ENCODE data around the gene COMT. TPM values are rescaled to one million over a fixed set of nuclear protein-coding genes. Genes with fewer than 3 reads are reported as not detected.

Gene COMT
- total and polyA plus RNA-seq, 2 experiments from 2014 or later = 490 to 508 TPM

DNA sequence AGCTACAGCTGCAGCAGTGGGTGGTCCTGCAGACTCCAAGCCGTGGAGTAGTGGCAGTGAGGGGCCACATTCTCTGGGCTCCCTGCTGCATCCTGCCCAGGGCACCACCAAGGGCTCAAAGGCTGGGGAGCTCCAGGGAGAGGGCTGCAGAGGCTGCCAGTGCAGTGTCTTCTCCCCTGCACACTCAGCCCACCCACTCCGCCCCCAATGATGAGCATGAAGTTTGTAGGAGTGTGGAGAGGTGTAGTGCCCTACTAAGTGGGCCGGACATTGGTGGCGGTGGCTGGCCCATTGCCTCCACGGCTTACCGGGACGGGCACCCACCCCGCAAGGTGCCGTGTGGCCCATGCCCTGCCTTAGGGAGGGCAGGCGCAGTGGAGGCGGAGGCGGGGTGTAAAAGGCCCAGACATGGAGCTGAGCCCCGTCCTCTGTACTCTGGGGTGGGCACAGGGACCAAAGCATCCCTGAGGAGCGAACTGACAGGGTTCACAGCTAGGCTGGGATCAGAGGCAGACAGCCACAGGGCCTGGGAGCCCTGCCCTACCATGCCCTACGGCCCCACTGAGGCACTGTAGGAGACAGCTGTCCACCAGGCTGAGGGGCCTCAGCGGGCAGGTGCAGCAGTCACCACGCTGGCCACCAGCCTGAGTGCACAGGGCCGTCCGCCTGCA, 56.1 kb downstream of the COMT start:
- 78 to 79% methylated on average over 15 to 19 of the region's 19 CpGs for WGBS, 2 experiments (ENCODE audit: low coverage in 1 of 2, low lambda C conversion rate in 2 of 2, missing lambda C conversion rate in 2 of 2)
- no peak for DNase-seq
- in situ Hi-C loops (cut with MboI) = loop anchor here (25.0 kb wide), 1 partner anchor 290 kb away; no protein-coding TSS in a partner anchor

DNA sequence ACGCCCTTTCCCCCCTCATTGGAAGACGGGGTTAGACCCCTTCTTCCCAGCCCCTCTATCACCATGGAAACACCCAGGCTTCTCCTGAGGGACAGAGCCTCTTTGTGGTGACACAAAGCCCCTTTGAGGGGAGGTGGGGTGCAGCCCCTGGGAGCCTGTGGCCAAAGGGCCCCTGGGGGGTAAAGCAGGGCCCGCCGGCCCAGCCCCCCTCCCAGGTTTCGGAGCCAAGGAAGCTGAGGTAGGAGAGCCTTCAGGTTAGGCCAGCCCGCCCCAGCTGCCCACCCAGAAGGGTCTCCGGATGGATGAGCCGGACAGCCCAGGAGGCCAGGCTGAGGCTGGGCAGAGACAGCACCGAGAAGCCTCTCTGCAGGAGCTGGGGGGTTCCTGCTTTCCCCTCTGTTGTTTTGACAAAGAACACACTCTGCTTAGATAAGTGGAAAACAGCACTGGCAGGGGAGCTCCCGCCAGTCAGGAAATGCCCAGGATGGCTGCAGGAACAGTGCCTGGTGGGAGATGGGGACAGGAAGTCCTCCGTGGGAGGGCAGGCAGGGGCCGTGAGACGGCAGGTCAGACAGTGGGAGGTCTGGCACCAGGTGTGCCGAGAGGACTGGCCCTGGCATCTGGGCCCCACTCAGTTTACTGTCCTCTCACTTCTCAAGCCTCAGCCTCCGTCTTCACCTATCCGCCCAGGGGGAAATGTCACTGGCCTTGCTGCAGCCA, 56.8 kb downstream of the COMT start:
- no peaks in the 10 kb centered on the region for H3K27me3 ChIP-seq (replicated peaks; ENCODE audit: insufficient read depth)
- H3K9me3 ChIP-seq (ENCODE audit: low read depth) = no peaks in the 10 kb centered on the region
- H3K9ac ChIP-seq = no peak overlapping the region
- WGBS, 2 experiments (ENCODE audit: low coverage in 1 of 2, low lambda C conversion rate in 2 of 2, missing lambda C conversion rate in 2 of 2) = 74 to 78% methylated on average over 13 to 16 of the region's 16 CpGs
- no peak for TF ChIP-seq EZH2phosphoT487 (IDR thresholded peaks at IDR 0.05; ENCODE audit: insufficient read depth, low read depth)
- no peak for TF ChIP-seq EZH2 (IDR thresholded peaks at IDR 0.05; ENCODE audit: insufficient read depth, poor library complexity, severe bottlenecking)
- no peak overlapping the region for H3K27ac ChIP-seq
- in situ Hi-C loops (cut with MboI) = loop anchor here (25.0 kb wide), 1 partner anchor 289 kb away; no protein-coding TSS in a partner anchor
- no peaks in the 10 kb centered on the region for H3K79me2 ChIP-seq (ENCODE audit: insufficient read depth)
- no peaks in the 10 kb centered on the region for H3K36me3 ChIP-seq (ENCODE audit: low read depth)
- H3K4me1 ChIP-seq (ENCODE audit: insufficient read depth) = no peaks in the 10 kb centered on the region
- H3K4me3 ChIP-seq = no peak overlapping the region
- H2AFZ ChIP-seq = no peak overlapping the region
- no peaks in the 10 kb centered on the region for H3F3A ChIP-seq (ENCODE audit: insufficient read depth)
- H3K9me2 ChIP-seq (ENCODE audit: insufficient read depth) = no peaks in the 10 kb centered on the region
- no peak for DNase-seq
- H4K20me1 ChIP-seq (ENCODE audit: insufficient read depth) = no peaks in the 10 kb centered on the region
- H3K4me2 ChIP-seq (ENCODE audit: unreplicated experiment) = no peak overlapping the region

More for the DNA sequence above, 56.1 kb downstream of the COMT start:
- Histone ChIP-seq H3K27ac (no peak overlapping the region), H3F3A (ENCODE audit: insufficient read depth) (no peaks in the 10 kb centered on the region), H3K9me2 (ENCODE audit: insufficient read depth) (no peaks in the 10 kb centered on the region), H3K9ac (no peak overlapping the region), H3K79me2 (ENCODE audit: insufficient read depth) (no peaks in the 10 kb centered on the region), H3K4me3 (no peak overlapping the region), H3K4me1 (ENCODE audit: insufficient read depth) (no peaks in the 10 kb centered on the region), H3K27me3 (replicated peaks; ENCODE audit: insufficient read depth) (no peaks in the 10 kb centered on the region), H4K20me1 (ENCODE audit: insufficient read depth) (no peaks in the 10 kb centered on the region), H2AFZ (no peak overlapping the region), H3K36me3 (ENCODE audit: low read depth) (no peaks in the 10 kb centered on the region), H3K4me2 (ENCODE audit: unreplicated experiment) (no peak overlapping the region), H3K9me3 (ENCODE audit: low read depth) (no peaks in the 10 kb centered on the region)
- TF ChIP-seq EZH2 (IDR thresholded peaks at IDR 0.05; ENCODE audit: insufficient read depth, poor library complexity, severe bottlenecking) (no peak), EZH2phosphoT487 (IDR thresholded peaks at IDR 0.05; ENCODE audit: insufficient read depth, low read depth) (no peak)

GRCh38 chr22:19998991-19999820, 57.6 kb downstream of the COMT start:
- Histone ChIP-seq H3K9ac (no peak overlapping the region), H3K4me2 (ENCODE audit: unreplicated experiment) (no peak overlapping the region), H3K36me3 (ENCODE audit: low read depth) (no peaks in the 10 kb centered on the region), H3K9me3 (ENCODE audit: low read depth) (no peaks in the 10 kb centered on the region), H3K4me3 (no peak overlapping the region), H2AFZ (no peak overlapping the region), H3K27ac (no peak overlapping the region), H3K27me3 (replicated peaks; ENCODE audit: insufficient read depth) (no peaks in the 10 kb centered on the region), H3F3A (ENCODE audit: insufficient read depth) (no peaks in the 10 kb centered on the region), H3K9me2 (ENCODE audit: insufficient read depth) (no peaks in the 10 kb centered on the region), H4K20me1 (ENCODE audit: insufficient read depth) (no peaks in the 10 kb centered on the region), H3K4me1 (ENCODE audit: insufficient read depth) (no peaks in the 10 kb centered on the region), H3K79me2 (ENCODE audit: insufficient read depth) (no peaks in the 10 kb centered on the region)
- 51 to 69% methylated on average over 6 to 8 of the region's 8 CpGs for whole genome bisulfite sequencing, 2 experiments (ENCODE audit: low coverage in 1 of 2, low lambda C conversion rate in 2 of 2, missing lambda C conversion rate in 2 of 2)
- no peak for DNase-seq
- no peak for TF ChIP-seq EZH2 (IDR thresholded peaks at IDR 0.05; ENCODE audit: insufficient read depth, poor library complexity, severe bottlenecking)
- no peak for TF ChIP-seq EZH2phosphoT487 (IDR thresholded peaks at IDR 0.05; ENCODE audit: insufficient read depth, low read depth)
- in situ Hi-C loops (cut with MboI) = loop anchor here (25.0 kb wide), 1 partner anchor 288 kb away; no protein-coding TSS in a partner anchor
